ENCODE results near the gene SLC9A9.

GRCh38 chr3:143526011-143526545 is 322.2 kb downstream of the SLC9A9 start:
- no peak for TF ChIP-seq CTCF (IDR thresholded peaks at IDR 0.05)
- TF ChIP-seq POLR2A (IDR thresholded peaks at IDR 0.05) = no peak

Measured in thyroid gland (tissue), 4 donors.